ENCODE measurements around the gene CUL5.
A peak's percentile ranks its signal among the peaks of the same experiment; 100 is the strongest.

CUL5 gene

DNA sequence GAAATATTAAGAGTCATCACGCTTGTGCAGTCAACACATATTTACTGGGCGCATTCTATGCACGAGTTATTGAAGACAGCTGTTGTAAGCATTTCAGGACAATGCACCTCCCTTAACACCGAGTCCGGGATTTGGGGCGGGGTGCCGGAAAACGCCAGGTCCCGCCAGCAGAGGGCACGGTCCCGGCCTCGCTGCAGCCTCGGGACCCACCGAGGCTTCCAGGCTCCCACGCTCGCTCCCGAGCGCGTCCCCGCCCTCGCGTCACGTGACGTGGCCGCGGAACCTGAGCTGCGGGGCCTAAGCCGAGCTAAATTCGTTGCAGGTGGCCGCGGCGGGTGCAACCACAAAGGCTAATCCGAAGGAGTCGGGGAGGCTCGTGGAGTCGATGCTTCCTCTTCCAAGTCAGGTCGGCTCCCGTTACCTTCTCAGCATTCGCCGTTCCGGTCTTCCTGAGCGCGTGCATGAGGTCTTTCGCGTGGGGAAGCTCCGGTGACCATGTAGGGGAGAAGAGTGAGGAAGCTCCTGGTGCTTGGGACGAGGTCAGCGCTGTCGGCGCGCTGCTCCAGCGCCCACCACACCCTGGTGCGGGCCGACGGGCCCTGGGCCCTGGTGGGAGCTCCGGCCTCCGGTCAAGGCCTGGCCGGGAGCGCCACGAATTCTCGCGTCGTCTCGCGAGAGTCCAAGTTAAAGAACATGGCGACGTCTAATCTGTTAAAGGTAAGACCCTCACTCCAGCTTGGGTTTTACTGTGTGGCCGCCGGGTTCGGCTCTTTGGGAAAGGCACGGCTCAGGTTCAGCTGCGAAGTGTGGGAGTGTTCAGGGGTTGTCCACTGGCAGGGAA lies at the start of gene CUL5:
TSS of gene CUL5 (plus strand) at position 243 of the 841 bp plus-strand sequence. CDS start at position 694, 451 bp downstream.
- DNase-seq (ENCODE audit: low spot score): peak; percentile 95

DNA sequence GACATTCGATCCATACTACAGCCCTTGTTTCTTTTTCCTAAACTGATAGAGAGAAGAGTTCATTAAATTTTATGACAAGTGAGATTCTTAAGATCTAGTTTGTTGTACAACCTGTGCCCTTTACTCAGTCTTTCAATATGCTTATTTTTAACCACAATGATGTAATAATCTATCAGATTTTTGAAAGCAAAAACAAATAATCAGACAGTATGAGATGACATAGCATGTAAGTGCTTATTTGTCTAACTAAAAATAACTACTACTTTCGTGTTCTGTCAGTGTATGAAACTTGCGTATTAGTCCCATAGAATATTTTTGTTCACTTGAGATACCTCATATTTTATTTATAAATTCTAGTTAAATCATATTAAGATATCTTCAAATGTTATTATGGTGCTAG lies 47.2 kb upstream of the CUL5 start:
- no peak for DNase-seq (ENCODE audit: low spot score)

DNA sequence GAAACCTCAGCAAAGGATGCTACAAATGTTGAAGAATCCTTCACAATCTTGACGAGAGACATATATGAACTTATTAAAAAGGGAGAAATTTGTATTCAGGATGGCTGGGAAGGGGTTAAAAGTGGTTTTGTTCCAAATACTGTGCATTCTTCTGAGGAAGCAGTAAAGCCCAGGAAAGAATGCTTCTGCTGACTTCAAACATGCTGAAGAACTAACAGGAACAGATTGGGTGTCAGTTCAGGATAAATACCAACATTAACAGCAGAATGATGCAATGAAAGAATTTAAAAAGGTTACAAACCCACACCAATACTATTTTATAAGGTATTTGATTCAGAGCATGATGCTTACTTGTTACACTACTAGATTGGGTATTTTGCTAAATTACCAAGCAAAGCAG lies 46.5 kb upstream of the CUL5 start:
- no peak for DNase-seq (ENCODE audit: low spot score)

DNA sequence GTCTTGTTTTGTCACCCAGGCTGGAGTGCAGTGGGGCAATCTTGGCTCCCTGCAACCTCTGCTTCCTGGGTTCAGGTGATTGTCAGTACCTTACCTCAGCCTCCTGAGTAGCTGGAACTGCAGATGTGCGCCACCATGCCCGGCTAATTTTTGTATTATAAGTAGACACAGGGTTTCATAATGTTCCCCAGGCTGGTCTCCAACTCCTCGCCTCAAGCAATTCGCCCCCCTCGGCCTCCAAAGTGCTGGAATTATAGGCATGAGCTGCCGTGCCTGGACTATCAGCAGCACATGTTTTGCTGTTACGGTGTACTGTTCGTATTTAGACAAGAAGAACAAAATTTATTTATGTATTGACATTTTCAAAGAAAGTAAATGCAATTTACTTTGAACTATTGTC lies 45.6 kb upstream of the CUL5 start:
- DNase-seq (ENCODE audit: low spot score): no peak

DNA sequence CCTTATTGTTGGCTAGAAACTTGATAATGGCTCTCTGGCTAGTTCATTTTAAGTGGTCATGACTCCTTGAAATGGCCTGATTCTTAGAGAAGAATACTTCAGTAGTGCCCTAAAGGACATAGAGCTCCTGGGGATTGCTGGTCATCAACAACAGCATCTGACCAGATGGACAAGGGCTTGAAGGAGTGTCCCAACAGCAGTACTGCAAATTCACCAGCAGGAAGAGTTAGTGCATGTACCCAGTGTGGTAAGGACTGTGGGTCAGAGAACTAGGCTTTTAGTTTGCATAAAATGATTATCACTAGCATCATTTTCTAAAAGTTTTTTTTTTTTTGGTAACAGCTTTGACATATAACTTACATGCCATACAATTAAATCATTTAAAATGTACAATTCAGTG lies 39.5 kb upstream of the CUL5 start:
- DNase-seq (ENCODE audit: low spot score): no peak

DNA sequence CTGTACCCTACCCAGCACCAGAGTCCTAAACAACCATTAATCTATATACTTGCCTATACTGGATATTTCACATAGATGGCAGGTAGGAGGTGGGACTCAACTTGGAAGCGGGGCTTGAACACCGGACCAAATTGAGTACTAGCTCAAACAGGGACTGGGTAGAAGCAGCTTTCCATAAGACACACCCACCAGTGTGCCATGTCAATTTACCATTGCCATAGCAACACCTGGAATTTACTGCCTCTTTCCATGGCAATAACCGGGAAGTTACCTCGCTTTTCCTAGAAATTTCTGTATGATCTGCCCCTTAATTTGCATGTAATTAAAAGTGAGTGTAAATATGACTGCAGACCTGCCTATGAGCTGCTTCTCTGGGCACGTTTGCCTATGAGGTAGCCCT lies 38.6 kb upstream of the CUL5 start:
- DNase-seq (ENCODE audit: low spot score): no peak

DNA sequence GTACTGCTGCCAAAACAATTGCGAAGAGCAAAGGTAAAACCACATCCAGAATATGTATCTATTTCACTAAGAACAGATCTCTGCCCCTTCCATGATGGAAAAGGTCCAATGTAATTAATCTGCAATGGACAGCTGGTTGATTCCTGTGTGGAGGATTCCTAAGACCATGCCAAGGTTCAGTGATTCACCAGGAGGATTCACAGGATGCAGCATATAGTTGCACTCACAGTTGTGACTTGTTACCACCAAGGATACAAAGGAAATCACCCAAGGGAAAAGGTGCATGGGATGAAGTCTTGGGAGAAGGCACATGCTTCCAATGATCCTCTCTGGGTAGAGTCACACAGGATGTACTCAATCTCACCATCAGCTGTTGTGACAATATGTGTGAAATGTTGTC lies 35.1 kb upstream of the CUL5 start:
- DNase-seq (ENCODE audit: low spot score): no peak

DNA sequence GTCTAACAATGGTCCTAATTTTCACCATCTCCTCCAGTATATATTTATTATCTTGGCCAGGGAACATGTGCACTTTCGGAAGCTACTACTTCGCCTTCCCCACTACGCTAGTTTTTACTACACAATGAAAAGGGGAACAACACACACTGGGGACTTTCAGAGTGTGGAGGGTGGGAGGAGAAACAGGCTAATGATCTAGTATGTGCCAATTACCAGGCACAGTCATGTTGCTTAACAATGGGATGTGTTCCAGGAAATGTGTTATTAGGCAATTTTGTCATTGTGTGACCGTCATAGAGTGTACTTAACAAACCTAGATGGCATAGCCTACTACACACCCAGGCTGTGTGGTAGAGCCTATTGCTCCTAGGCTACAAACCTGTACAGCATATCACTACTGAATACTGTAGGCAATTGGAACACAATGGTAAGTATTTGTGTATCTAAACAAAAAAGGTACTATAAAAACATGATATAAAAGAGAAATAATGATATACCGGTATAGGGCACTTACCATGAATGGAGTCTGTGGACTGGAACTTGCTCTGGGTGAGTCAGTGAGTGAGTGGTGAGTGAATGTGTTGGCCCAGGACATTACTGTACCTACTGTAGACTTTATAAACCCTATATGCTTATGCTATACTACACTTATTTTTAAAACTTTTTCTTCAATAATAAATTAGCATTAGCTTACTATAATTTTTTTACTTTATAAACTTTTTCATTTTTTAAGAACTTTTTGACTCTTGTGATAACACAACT lies 20.1 kb upstream of the CUL5 start:
- DNase-seq (ENCODE audit: low spot score): no peak

DNA sequence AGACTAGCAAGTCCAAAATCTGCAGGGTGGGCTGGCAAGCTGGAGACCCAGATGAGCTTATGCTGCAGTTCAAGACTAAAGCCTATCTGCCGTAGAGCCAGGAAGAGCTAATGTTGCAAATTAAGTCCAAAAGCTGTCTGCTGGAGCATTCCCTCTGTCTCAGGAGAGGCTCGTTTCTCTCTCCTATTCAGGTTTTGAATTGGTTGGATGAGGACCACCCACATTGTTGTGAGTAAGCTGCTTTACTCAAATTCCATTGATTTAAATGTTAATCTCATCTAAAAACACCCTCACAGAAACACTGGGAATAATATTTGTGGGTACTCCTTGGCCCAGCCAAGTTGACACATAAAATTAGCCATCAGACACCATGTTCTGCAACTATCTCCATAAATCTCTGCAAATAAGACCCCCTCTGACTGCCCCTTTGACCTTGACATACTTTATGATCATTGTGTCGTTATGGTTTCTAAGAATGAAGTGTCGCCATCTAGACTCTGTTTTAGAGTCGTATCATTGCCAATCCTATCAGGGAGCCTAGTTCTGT lies 16.8 kb upstream of the CUL5 start:
- DNase-seq (ENCODE audit: low spot score): no peak

DNA sequence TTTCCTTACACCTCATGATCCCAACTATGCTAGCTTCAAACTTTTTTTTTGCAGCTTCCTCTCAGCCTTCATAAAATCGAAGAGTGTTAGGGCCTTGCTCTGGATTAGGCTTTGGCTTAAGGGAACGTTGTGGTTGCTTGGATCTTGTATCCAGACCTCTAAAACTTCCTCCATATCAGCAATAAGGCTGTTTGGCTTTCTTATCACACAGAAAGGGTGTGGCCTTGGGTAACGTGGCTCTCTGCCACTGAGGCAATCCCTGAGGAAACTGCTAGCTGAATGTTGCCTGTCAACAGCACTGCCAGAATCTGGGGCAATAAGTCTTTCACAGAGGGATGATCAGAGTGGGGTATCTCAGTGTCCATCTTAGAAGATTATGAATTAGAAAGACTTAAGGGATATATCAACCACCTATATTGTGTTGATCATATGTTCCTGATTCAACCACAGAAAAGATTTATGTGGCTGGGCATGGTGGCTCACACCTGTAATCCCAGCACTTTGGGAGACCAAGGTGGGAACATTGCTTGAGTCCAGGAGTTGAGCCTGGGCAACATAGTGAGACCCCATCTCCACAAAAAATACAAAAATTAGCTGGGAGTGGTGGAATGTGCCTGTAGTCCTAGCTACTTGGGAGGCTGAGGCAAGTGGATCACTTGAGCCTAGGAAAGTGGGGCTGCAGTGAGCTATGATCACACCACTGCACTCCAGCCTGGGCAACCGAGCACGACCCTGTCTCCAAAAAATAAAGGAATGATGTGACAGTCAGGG lies 12.5 kb upstream of the CUL5 start:
- no peak for DNase-seq (ENCODE audit: low spot score)

DNA sequence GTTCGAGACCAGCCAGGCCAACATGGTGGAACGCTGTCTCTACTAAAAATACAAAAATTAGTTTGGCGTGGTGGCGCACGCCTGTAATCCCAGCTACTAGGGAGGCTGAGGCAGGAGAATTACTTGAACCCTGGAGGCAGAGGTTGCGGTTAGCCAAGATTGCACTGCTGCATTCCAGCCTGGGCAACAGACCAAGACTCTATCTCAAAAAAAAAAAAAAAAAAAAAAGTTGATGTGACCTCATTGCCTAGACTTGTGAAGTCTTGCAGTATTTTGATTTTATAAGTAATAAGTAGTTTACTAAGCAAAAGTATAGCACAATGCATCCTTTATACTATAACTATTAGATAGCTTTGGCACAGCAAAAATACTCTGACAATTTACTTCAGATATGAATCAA lies 9.9 kb upstream of the CUL5 start:
- no peak for DNase-seq (ENCODE audit: low spot score)

DNA sequence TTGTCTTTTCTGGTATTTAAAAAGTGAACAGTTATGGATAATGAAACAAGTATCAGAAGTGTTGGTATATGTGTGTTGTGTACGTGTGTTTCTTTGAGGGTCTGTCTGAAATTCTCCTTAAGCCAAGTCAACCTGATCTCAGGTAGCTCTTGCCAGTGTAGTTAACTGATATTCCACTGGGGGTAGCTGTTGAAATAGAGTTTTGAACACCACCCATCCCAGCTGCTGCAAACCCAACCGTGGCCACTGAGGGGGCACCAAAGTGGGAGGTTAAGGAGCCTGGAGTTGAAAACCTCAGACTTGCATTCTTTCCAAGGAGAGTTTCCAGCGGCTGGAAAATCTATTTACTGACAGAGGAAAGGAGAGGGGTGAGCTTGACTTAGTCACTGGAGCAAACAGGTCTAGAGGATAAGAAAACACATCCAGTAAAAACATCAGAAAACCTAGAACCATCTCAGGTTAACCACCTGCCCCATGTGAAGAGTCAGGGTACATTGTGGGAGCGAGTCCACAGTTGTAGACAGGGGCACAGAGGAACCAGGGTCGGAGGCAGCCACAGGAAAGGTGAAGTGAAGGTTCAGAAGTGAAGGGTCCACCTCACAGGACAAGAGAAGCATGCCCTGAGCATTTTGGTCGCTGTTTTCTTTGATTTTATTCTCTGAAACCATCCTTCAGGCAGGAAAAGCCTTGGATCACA lies 8.8 kb upstream of the CUL5 start:
- DNase-seq (ENCODE audit: low spot score): no peak

DNA sequence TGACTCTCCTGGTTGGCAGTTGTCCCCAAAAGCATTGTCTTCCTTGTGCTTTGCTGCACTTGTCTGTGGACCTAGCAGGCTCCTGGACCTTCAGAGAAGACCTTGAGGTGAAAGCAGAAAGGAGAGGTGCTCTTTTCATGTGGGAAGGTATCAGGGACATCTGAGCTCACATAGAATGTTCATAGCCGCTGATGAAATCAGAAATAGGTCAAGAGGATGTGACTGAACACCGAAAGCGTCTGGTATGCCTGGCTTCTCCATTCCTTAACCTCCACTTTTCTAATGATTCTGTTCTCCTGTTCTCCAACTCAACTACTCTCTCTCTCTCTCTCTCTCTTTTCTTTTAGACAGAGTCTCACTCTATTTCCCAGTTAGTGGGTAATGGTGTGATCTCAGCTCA lies 6.2 kb upstream of the CUL5 start:
- DNase-seq (ENCODE audit: low spot score): no peak

DNA sequence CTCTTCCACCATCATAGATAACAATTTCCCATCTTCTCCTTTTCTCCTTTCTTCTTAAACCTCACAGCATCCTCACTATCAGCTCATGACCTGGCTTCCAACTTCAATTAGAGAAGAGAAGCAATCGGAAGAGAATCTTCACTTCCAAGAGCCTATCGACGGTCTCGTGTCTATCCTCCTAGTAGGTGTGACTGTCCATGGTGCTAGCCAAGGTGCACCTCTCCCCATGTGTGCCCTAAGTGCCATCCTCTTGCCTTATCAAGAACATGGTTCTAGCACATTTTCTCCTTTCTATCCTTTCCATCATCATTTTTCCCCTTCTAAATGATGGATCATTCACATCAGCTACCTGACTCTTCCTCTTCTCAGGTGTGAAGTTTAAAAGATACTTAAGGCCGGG lies 5.1 kb upstream of the CUL5 start:
- no peak for DNase-seq (ENCODE audit: low spot score)

DNA sequence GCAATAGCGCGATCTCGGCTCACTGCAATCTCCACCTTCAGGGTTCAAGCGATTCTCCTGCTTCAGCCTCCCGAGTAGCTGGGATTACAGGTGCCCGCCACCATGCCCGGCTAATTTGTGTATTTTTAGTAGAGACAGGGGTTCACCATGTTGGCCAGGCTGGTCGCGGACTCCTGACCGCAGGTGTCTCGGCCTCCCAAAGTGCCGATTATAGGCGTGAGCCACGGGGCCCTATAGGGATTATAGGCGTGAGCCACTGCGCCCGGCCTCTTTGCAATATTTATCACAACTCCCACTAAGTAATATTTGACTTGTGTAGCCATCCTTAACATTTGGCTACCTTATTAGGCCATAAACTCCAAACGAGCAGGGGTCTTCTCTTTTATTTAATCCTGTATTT lies 879 bp upstream of the CUL5 start:
- DNase-seq (ENCODE audit: low spot score): no peak

DNA sequence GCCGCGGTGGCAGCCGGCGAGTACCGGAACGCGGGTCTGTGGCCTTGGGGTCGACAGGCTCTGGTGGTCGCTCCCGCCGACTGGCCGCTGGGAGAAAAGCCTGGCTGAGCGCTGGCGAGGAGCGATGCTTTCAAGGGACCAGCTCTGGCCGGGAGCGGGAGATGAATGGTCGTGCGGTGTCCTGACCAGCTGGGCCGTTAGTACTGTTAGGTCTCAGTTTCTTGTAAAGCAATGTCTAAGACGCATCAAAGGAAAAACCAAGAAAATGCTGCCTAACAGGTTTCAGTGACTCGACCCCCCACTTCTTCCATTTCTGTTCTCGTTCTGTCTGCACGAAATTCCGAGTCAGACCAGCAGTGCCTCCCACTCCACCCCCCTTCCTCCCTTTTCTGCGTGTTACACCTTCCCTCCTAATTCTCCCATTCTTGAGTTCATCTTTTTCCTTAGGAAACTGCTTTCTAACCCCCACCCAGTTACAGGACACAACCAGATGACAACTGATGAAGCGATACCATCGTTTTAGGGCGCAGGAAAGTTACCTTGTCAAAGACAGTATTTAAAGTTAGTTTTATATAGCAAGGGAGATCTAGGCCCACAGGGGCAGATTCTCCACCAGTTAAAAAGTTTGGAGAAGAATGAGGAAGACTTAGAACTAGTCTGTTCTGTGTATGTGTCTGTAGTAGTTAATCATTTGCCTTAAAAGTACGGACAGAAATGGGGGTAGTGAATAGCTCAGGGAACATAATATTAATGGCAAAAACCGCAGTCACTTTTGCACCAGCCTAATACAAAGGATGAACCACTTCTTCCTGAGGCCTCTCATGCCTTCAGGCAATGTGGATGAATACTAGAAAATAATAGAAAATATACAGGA lies 1.0 kb downstream of the CUL5 start:
- DNase-seq (ENCODE audit: low spot score): no peak

DNA sequence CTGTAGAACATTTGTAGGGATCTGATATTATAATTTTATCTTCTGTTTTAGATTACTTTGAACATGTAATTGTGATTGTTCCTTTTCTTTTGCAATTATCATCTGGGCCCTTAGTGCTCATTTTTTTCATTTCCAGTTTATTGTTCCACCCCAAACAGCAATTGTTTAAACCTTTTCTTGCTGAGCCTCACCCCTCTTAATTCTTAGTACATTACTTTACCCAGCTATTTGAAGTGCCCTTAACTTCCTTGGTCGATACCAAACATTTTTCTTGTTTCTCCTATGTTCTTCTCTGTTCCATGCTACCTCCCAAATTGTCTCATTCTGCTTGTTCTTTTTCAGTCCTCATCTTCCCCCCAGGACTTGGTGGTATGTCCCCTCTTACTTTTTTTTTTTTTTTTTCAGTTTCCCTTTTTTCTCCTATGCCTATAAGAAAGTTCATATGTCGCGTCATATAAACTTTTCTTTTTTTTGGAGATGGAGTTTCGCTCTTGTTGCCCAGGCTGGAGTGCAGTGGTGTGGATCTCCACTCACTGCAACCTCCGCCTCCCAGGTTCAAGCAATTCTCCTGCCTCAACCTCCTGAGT lies 3.5 kb downstream of the CUL5 start:
- DNase-seq (ENCODE audit: low spot score): no peak

DNA sequence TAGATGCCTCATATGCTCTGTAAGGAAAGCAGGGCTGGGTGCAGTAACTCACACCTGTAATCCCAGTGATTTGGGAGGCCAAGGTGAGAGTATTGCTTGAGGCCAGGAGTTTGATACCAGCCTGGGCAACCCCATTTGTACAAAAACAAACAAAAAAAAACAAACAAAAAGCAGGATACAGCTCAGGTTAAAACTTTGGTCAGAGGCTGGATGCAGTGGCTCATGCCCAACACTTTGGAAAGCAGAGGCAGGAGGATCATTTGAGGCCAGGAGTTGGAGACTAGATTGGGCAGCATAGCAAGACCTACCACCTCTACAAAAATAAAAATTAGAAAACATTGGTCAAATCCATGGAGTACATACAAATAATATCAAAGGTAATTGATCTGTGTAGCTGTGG lies 7.9 kb downstream of the CUL5 start:
- no peak for DNase-seq (ENCODE audit: low spot score)

DNA sequence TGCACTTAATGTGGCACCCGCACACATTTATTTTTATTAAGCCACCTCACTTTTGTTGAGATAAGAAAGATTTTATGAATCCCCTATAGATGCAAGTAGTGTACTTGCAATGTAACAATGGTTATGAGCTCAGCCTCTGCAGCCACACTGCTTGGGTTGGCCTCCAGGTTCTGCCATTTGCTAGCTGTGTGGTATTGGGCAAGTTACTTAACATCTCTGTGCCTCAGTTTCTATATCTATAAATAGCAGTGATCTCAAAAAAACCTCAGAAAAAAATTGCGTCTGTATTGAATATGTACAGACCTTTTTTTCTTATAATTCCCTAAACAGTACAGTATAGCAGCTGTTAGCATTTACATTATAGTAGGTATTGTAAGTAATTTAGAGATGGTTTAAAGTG lies 10.0 kb downstream of the CUL5 start:
- DNase-seq (ENCODE audit: low spot score): no peak

DNA sequence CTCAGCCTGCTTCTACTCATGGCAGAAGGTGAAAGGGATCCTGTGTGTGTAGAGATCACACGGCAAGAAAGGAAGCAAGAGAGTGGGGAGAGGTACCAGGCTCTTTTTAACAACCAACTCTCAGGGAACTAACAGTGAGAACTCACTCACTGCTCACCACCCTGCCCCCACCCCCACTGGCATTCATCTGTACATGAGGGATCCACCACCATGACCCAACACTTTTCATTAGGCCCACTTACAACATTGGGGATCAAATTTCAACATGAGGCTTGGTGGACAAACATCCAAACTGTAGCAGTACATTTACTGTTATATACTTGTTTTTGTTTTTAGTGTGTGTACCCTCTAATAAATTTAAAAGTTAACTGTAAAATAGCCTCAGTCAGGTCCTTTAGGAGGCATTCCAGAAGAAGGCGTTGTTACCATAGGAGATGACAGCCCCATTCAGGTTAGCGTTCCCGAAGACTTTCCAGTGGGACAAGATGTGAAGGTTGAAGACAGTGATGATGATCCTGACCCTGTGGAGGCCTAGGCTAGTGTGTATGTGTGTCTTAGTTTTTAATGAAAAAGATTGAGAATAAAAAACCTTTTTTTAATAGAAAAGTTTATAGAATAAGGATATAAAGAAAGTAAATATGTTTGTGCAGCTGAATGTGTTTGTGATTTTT lies 11.3 kb downstream of the CUL5 start:
- DNase-seq (ENCODE audit: low spot score): no peak
